NT2/D1 (cell line): Measurements from ENCODE around the gene CEP112.

Experiments
- DNase-seq: peaks from one replicate; pipeline ENCODE4 v3.0.0-alpha.2; 2011; ENCODE audit warnings: low read depth, low spot score
- H3K27me3 ChIP-seq: 2 replicates; pipeline ENCODE4 v1.6.0; 2011; ENCODE audit warnings: mild to moderate bottlenecking; ENCODE audit not compliant: insufficient read length, insufficient read depth
- H3K36me3 ChIP-seq: 2 replicates; pipeline ENCODE4 v1.6.1; 2011; ENCODE audit warnings: mild to moderate bottlenecking, low read length, mixed read lengths; ENCODE audit not compliant: insufficient read depth, insufficient read length
- H3K4me1 ChIP-seq: 2 replicates; pipeline ENCODE4 v1.5.1; 2011; ENCODE audit not compliant: insufficient read depth, insufficient read length
- H3K4me3 ChIP-seq: 2 replicates; pipeline ENCODE4 v1.5.1; 2011; ENCODE audit warnings: low read depth; ENCODE audit not compliant: insufficient read length
- H3K9ac ChIP-seq: 2 replicates; pipeline ENCODE4 v1.6.0; 2011; ENCODE audit warnings: low read depth; ENCODE audit not compliant: insufficient read length
- H3K9me3 ChIP-seq: 2 replicates; pipeline ENCODE4 v1.5.1; 2011; ENCODE audit warnings: mild to moderate bottlenecking, low read length; ENCODE audit not compliant: insufficient read depth
- SUZ12 ChIP-seq: IDR thresholded peaks from 2 replicates; pipeline ENCODE4 v1.6.1; 2011; ENCODE audit not compliant: insufficient read length, insufficient read depth; ENCODE audit errors: extremely low read depth
- YY1 ChIP-seq: IDR thresholded peaks from 2 replicates; pipeline ENCODE4 v1.6.1; 2011; ENCODE audit not compliant: insufficient read length, insufficient read depth
- ZNF274 ChIP-seq: IDR thresholded peaks from 2 replicates; pipeline ENCODE4 v1.6.1; 2011; ENCODE audit warnings: mild to moderate bottlenecking, low read depth, low read length

CEP112 gene

DNA sequence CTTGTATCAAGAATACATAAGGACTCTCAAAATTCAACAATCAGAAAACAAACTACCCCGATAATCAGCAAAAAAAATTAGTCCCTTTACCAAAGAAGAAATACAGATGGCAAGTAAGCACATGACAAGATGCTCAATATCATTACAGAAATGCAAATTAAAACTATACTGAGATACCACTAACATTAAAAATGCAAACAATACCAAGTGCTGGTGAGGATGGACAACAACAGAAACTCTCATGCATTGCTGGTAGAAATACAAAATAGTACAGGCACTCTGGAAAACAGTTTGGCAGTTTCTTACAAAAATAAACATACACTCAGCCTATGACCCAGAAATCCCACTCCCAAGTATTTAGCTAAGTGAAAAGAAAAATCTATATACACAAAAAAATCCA is 7.5 kb downstream of the CEP112 start:
- no peak for DNase-seq
- H3K9me3 ChIP-seq, result 0 out of 2 replicates have a peak, but pooled peaks cover 3% of the 10 kb centered on the region
- H3K27me3 ChIP-seq, result no peaks in the 10 kb centered on the region
- H3K9ac ChIP-seq, result no peak overlapping the region
- H3K4me3 ChIP-seq, result no peak overlapping the region
- H3K36me3 ChIP-seq, result peaks cover 7% of the 10 kb centered on the region
- H3K4me1 ChIP-seq, result no peaks in the 10 kb centered on the region
- TF ChIP-seq SUZ12 (no peak), ZNF274 (no peak), YY1 (no peak)

GRCh38 chr17:66183529-66183928 is 8.4 kb downstream of the CEP112 start:
- H3K27me3 ChIP-seq, result no peaks in the 10 kb centered on the region
- H3K9ac ChIP-seq, result no peak overlapping the region
- TF ChIP-seq SUZ12 (no peak), YY1 (no peak), ZNF274 (no peak)
- H3K9me3 ChIP-seq, result 0 out of 2 replicates have a peak, but pooled peaks cover 3% of the 10 kb centered on the region
- H3K4me3 ChIP-seq, result no peak overlapping the region
- H3K4me1 ChIP-seq, result no peaks in the 10 kb centered on the region
- H3K36me3 ChIP-seq, result peaks cover 7% of the 10 kb centered on the region
- no peak for DNase-seq

- Histone ChIP-seq H3K27me3 (no peaks in the 10 kb centered on the region), H3K36me3 (peaks cover 26% of the 10 kb centered on the region), H3K4me3 (no peak overlapping the region), H3K9ac (no peak overlapping the region), H3K9me3 (no peaks in the 10 kb centered on the region), H3K4me1 (no peaks in the 10 kb centered on the region)
- TF ChIP-seq ZNF274 (no peak), YY1 (no peak), SUZ12 (no peak)
- DNase-seq, result no peak
These were observed 13.3 kb downstream of the CEP112 start for GRCh38 chr17:66178642-66179041.

GRCh38 chr17:66177048-66177447 is 14.9 kb downstream of the CEP112 start:
- Histone ChIP-seq H3K36me3 (peaks cover 26% of the 10 kb centered on the region), H3K9me3 (no peaks in the 10 kb centered on the region), H3K27me3 (no peaks in the 10 kb centered on the region), H3K9ac (no peak overlapping the region), H3K4me1 (no peaks in the 10 kb centered on the region), H3K4me3 (no peak overlapping the region)
- no peak for TF ChIP-seq ZNF274
- no peak for TF ChIP-seq SUZ12
- TF ChIP-seq YY1, result no peak
- no peak for DNase-seq

DNA sequence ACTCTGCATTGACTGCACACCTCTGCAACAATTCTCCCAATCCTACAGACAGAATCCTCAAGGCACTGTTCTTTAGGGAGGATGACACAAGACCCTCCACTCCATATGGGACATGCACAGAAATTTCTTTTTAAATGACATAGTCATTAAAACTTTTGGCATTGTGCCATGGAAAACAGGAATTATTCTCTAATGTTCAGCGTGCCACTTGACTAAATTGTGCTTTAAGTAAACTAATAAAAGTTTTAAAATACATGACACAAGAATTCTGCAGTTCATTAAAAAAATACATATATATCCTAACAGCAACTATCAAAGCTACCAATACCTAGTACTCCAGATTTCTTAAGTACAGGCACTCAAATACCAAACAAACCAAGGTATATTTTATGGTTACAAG is 16.0 kb downstream of the CEP112 start:
- Histone ChIP-seq H3K27me3 (no peaks in the 10 kb centered on the region), H3K4me3 (no peak overlapping the region), H3K9ac (no peak overlapping the region), H3K4me1 (no peaks in the 10 kb centered on the region), H3K9me3 (no peaks in the 10 kb centered on the region), H3K36me3 (peaks cover 23% of the 10 kb centered on the region)
- TF ChIP-seq YY1 (no peak), ZNF274 (no peak), SUZ12 (no peak)
- no peak for DNase-seq

- H3K27me3 ChIP-seq, result no peaks in the 10 kb centered on the region
- no peak overlapping the region for H3K9ac ChIP-seq
- H3K36me3 ChIP-seq, result peaks cover 27% of the 10 kb centered on the region
- H3K4me3 ChIP-seq, result no peak overlapping the region
- no peaks in the 10 kb centered on the region for H3K4me1 ChIP-seq
- DNase-seq, result no peak
- H3K9me3 ChIP-seq, result no peaks in the 10 kb centered on the region
- TF ChIP-seq SUZ12 (no peak), ZNF274 (no peak), YY1 (no peak)
These were observed 19.2 kb downstream of the CEP112 start for GRCh38 chr17:66172691-66173223.

GRCh38 chr17:66172144-66172543 is 19.8 kb downstream of the CEP112 start:
- H3K9me3 ChIP-seq, result no peaks in the 10 kb centered on the region
- DNase-seq, result no peak
- H3K4me1 ChIP-seq, result no peaks in the 10 kb centered on the region
- no peaks in the 10 kb centered on the region for H3K27me3 ChIP-seq
- H3K9ac ChIP-seq, result no peak overlapping the region
- H3K36me3 ChIP-seq, result peaks cover 27% of the 10 kb centered on the region
- H3K4me3 ChIP-seq, result no peak overlapping the region
- TF ChIP-seq YY1, result no peak
- TF ChIP-seq SUZ12, result no peak
- no peak for TF ChIP-seq ZNF274

GRCh38 chr17:66171692-66172091 is 20.2 kb downstream of the CEP112 start:
- no peak for DNase-seq
- H3K4me1 ChIP-seq, result no peaks in the 10 kb centered on the region
- H3K4me3 ChIP-seq, result no peak overlapping the region
- no peak overlapping the region for H3K9ac ChIP-seq
- H3K27me3 ChIP-seq, result no peaks in the 10 kb centered on the region
- H3K9me3 ChIP-seq, result no peaks in the 10 kb centered on the region
- peaks cover 26% of the 10 kb centered on the region for H3K36me3 ChIP-seq
- no peak for TF ChIP-seq YY1
- TF ChIP-seq SUZ12, result no peak
- TF ChIP-seq ZNF274, result no peak
